Fibroblast of skin of scalp (primary cell): ENCODE results near the gene MAEA.
"Not testable (repeated sequence)": the region's sequence is repeated elsewhere in the genome, so short reads cannot be mapped to it uniquely, and the experiment has no call there.

Experiments
- DNase-seq: peaks from one replicate; pipeline ENCODE4 v3.0.0-alpha.2; 2013

Gene MAEA

DNA sequence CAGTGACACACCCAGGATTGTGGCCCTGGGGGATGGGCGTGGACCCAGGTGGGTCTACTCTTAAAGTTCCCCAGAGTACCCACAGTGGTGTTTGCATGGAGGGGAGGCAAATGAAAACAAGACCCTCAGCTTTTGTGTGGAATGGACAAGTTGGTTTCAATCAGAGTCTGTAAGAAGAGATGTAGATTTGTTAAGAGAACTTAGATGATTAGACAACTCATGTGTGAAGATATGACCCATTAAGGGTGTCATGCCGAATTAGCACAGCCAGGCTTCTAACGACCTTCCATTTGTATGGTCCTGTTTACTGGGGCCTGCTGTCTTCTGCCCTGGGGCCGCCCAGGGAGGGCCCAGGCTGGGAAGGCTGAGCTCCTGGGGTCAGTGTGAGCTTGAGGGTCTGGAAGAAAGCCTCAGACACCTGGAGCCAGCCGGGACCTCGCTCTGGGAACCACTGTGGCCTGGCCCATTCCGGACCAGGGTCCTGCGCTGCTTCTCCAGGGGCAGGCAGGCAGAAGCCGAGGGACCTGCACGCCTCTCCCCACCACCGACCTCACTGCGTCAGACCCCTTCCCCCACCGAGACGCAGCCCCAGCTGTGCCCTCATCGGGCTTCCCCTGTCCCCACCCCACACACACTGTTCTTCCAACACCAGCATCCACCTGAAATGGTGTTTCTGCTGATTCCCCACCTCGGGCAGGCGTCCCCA, 77.7 kb downstream of the MAEA start:
- DNase-seq: no peak

DNA sequence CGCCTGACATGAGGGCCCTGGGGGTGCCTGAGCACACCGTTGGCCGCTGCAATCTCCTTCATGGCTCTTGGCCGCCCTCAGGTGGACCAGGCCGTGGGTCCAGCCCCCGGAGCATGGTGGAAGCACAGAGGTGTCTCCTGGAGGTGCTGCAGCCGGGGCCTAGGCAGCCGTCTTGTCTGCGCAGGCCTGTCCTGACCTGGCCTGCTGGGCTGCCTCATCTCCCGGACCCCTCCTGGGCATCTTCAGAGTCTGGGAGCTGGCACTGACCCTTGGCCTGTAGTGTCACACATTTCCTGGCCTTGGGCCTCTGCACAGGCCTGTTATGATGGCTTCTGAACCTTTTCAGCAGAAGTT, 78.2 kb downstream of the MAEA start:
- DNase-seq: no peak

DNA sequence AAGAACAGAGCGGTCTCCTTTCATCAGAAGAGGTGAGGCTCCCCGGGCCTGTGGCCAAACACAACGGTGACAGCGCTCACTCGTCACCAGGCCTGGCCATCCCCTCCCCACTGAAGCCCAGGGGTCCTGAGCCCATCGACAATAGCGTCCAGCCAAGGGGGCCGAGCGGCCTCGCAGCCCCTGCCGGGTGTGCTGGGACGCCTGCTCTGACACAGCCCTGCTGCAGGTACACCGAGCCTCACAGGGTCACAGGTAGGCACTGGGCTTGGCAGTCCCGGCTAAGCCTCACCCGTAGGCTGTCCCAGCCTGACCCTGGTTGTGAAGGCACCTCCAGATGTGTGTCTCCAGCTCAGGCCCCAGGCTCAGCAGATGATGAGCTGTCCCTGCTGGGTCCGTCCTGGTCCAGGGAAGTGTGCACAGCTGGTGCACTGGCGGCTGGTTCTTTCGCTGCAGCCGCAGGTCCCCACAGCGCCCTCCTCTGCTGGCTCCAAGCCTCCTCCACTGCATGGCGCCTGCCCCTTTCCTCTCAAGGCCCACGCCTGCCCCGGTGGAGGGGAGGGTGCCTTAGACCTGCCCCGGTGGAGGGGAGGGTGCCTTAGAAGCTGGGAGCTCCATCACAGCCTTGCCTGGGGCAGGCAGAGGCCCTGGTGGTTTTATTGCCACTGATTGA, 78.9 kb downstream of the MAEA start:
- no peak for DNase-seq

DNA sequence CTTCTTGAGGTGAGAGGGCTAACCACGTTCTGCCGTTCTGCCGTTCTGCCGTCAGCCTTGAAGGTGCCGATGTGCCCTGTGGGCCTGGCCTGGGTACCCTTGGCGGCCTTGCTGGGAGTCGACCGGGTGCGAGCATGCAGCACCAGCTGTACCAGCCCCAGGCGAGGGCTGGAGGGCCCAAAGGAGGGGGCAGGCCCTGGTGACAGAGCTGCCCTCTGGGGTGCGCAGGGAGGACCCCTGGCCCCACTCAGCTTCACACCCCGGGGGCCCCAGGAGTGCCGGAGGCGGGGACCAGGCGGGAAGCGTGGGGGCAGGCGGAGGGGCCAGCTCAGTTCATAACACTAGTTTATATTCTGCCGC, 79.4 kb downstream of the MAEA start:
- DNase-seq: no peak

DNA sequence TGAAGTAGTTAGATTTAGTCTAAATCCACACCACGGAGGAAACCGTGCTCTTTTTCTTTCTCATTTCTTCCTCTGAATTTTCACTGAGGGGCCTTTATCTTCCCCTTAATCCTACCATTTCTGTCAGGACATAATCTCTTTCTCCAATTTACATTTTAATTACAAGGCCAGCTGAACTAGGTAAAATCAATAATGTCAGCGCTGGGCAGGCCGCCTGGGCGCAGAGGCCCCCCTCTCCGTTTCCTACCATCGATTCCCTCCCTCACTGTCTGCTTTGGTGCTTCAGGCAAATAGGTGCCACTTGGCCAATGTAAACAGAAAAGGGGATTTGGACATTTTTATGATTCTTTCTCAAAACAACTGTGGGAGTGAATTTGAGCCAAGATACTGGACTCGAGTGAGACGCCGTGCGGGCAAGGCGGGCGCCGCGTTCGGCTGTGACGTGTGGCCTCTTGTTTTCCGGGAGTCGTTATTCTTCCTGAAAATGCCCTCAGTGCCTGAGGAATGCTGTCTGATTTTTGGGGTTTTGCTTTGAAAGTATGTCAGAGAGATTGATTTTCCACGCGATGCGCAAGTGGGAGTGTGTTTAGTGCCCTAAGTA, 79.9 kb downstream of the MAEA start:
- DNase-seq: no peak

DNA sequence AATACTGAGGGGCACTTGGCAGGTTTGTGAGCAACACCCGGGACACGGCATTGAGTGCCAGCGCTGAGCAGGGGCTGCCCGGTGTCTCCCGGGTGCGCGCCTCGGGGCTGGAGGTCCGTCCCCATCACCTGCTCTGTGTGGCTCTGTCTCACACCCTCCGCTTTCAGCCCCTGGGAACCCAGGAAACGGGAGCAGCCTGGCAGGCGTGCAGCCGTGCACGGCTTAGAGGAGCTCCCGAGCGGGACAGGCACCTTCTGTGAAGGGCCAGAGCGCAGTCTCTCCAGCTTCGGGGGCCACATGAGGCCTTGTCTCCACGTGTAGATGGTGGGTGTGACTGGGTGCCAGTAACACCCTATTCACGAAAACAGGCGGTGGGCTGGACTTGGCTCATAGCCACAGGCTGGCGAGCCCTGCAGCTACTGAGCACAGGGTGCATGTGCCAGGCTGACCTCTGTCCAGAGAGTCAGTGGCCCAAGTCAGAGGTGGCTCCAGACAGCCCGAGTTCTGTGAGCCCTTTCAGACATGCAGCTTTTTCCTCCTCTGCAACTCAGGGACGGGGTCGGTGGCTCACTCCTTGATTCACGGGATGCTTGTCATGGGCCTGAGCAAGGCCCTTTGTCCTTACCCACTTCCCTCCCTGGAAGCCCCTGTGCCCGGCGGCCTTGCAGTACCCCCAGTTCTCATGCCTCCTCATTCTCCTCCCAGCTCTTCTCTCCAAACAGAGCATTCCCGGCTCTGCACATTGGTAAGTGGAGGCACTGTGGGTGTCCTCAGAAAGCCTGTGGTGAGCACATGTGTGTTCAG, 80.8 kb downstream of the MAEA start:
- no peak for DNase-seq

DNA sequence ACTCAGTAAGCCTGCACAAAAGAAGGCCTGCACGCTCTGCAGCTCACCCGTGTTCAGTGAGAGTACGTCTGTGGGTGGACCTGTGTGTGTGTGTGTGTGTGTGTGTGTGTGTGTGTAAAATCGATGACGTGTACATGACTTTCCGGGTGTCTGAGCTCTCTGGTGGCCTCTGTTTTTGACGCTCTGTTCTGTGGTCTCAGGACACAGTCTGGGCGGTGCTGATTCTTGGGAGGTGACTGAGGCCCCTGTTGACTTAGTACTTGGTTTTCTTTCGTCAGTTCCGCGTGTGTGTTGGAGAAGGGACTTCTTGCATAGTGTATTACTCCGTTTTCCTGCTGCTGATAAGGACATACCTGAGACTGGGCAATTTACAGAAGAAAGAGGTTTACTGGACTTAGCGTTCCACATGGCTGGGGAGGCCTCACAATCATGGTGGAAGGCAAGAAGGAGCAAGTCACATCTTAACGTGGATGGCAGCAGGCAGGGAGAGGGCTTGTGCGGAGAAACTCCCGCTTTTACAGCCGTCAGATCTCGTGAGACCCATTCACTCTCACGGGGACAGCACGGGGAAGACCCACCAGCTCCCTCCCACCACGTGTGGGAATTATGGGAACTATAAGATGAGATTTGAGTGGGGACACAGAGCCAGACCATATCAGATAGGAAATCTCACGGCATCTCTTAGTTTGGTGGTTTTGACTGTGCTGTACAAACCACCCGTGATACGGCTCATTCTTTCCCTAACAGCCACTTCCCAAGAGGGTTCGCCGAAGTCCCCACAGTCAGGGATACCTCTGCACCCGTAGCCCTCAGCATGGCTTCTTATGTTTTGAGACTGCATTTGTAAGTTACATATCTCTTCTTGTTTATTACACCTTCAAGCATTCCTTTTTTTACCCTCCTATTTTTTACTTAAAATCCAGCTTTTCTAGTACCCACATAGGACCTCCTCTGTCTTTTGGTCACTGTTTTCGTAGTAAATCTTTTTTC, 81.8 kb downstream of the MAEA start:
- DNase-seq: no peak

DNA sequence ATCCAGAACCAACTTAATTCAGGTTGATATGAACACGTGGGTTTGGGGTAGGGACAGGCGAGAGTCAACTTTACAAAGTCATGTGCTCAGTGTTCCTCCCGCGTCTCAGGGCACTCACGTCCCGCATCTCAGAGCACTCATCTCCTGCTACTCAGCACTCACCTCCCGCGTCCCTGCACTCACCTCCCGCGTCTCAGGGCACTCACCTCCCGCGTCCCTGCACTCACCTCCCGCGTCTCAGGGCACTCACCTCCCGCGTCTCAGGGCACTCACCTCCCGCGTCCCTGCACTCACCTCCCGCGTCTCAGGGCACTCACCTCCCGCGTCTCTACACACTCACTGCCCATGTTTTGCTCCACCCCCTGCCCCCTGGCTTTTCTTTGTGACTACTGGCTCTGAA, 82.9 kb downstream of the MAEA start:
- DNase-seq: not testable (repeated sequence)

DNA sequence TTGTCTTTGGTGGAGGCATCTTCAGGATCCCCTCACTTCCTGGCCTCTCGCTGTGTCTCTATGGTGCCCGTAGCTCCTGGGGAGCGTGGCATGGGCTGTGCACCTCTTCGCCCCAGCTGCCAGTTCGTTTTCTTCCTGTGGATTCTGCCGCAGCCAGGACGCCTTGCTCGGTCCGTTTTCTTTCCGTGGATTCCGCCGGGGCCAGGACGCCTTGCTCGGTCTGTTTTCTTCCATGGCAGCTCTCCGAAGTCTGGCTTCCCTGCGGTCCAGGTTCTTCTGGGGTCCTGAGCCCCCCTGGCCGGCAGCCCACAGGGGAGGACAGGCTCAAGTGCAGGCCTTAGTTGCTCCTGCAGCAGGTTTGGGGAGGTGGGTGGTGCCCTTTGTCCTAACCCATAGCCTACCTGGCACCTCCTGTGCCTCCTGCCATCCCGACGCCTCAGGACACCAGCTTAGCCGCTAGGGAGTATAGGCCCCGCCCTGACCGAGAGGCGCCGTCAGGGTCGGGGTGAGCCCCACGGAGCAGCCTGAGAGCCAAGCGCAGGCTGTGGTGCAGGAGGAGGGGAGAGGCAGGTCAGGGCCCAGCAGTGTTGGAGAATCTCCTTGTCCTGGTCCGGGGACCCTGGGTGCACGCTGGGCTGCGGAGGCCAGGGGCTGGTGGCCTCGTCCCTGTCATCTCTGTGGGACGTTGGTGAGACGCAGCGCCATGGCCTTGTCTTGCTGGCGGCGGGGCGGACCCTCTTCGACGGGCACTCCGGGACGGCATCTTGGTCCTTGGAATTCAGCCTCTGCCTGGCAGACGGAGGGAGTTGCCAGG, 84.4 kb downstream of the MAEA start:
- no peak for DNase-seq

DNA sequence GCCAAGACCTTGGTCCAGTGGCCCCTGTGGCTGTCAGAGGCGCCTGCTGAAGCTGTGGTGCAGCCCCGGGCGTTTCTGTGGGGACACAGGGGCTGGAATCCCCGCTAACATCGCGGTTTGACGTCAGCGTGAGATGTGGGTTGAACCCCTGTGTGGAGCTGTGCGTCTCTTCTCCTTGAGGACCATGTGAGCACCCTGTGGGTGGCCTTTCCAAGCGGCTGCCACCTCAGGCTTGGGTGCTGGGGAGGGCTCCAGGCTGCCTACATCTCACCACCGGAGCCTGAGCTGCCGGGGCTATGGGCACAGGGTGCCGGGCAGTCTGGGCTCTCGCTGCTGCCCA, 85.0 kb downstream of the MAEA start:
- no peak for DNase-seq

DNA sequence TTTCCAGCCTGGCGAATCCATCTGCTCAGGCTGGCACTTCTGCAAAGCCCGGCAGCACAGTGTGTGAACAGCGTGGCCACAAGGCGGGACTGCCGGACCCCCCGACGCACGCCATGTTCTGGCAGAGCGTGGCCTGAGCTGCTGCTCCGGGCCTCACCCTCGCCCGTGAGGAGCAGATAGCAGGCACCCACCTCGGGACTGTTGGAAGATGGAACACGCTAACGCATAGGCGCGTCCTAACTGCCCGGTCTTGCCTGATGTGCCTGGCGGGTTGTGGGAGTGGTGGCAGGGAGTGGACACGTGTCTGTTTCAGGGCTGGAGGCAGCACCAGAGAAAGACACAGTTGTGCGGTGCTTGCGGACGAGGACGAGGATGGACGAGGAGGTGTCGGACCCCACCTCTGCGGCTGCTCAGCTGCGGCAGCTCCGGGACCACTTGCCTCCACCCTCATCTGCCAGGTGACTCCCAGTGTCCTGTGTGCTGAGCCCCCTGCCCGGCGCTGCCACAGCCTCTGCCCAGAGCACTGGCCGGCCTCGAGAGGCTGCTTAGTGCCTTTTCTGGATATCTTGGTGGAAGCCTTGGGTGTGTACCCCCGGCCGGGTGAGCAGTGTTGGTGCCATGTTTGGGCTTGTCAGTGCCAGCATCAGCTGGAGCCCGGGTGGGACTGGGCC, 85.5 kb downstream of the MAEA start:
- DNase-seq: no peak

DNA sequence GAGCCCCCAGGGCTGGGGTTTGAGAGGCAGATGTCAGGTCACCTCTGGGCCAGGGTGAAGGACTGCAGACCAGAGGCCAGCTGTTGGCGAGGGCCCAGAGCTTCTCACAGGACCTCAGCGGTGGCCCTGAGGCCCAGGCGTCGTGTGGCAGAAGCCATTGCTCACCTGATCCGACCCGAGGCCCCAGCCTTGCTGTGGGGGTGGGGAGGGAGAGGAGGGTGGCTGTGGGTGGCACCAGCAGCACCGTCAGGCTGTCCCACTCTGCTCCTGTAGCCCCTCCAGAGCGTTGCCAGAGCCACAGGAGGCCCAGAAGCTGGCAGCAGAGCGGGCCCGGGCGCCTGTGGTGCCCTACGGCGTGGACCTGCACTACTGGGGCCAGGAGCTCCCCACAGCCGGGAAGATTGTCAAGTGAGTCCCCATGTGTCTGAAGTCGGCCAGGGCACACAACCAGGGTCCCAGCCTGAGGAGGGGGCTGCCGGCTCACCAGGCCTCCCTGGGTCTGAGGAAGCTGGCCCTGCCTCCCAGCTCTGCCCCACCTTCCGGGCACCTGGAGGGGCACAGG, 86.2 kb downstream of the MAEA start:
- no peak for DNase-seq

DNA sequence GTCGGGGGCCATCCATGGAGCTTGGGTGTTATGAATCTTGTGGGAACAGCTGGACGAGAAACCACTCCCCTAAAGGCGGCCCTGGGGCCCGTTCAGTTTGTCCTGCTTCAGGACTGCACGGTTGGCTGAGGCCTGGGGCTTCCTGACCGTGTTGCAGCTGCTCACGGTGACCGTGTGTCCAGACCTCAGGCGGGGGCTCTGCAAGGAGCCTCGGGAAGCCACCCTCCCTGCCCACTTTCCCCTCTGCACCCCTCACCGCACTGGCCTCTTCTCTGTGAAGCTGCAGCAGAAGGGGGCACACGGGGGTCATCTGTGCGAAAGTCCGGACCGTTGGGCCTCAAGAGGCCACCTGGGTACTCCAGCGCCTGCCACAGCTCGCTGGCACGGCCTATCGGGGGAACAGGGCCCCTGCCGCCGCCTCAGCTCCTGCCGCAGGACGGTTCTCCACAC, 86.7 kb downstream of the MAEA start:
- DNase-seq: no peak

DNA sequence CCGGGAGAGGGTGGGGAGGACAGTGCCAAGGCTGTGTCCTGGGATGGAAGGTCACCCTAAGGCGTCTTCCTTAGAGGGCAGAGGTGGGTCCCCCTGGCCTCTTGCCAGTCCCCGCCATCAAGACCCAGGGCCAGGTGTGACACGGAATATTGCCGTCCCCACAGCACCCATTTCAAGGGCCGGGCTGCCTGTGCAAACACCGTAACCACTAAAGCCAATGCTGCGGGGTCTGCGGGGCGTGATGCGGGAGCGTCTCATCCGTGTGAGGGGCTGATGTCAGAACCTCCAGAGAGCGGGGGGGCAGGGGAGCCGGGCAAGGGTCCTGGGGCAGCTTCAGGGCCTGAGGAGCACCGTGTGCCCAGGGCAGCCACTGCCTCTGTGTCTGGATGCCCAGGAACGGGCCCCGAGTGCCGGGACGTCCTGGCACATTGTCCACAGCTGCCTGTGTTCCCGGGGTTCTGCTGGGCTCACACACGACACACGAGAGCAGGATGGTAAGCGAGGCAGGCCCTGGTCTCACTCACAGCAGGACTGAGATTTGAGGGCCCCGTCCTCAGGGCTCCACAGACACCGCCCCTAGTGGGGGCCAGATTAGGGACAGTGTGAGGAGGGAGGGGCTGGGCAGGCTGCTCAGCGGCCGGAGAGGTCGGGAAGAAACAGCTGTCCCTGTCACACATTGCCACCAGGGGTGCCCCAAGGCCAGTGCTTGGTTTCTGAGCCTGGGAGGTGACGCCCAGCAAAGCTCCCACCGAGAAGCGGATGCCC, 87.3 kb downstream of the MAEA start:
- DNase-seq: no peak

DNA sequence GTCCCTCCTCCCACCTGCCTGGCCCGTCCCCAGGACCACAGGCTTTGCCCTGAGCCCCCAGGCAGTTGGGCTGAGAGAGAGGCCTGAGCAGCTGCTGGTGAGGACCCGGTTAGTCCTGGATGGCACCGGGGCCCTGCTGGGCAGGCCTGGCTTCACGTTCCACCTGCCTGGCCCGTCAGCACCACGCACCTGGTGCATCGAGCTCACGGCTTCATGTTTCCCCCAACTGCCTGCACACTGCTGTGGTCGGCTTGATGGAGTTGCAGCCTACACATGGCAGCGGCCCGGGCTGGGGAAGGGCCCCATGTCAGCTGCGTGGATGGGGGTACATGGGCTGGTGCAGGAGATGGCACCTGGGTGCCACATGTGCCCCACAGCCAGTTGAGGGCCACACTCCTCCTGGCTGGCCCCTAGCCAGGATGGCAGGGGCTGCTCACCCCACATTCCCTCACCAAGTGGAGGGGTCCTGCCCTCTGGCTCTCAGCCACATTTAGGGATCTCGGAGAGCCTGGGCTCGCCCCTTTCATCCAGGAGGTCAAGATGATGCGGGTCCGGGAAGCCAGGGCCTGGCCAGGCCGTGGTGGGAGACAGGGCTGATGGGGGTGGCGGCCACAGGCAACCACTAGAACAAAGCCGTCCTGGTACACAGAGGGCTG, 88.0 kb downstream of the MAEA start:
- DNase-seq: no peak

DNA sequence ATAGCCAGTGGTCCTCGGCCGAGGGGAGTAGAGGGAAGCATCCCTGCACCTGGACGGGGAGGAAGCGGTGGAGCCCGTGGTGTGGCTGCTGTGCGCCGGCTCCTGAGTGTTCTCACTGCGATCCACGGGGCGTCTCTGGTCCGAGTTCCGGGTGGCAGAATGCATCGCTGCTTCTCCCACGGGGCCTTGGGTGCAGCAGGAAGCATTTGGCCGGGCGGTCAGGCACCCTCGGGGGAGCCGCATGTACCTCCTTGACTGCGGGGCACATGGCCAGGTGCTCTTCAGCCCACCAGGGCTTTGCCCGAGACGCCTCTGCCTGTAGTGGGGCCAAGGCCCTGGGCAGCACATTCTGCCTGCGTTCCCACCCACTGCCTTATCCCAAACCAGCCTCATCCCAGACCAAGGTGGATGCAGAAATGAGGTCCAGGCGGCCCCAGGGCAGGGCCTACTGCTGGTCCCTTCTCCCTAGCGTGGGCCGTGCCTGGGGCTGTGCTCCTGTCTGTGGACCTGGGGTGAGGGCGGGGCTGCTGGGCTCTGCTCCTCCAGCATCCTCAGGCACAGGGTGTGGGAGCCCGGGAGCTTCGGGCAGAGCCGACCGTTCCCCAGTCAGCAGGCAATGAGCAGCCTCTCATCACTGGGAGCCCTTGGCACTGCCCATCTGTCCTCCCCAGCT, 89.0 kb downstream of the MAEA start:
- no peak for DNase-seq

DNA sequence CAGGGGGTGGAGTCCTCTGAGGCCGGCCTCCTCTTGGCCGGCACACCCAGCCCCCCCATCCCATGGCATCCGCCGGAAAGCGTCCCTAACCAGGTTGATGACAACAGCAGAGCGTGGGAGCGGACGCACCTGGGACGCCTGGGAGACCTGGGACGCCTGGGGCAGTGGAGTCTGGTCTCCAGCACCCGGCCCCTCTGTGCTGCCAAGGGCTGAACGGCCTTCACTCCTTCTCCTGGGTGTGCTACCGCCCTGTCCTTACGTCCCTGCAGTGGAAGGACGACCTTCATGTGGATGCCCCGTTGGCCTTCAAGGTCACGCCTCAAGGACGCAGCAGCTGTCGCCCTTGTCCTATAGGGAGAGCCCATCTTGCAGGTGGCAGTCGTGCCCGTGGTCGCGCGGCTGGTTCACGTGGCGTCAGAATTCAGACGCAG, 89.7 kb downstream of the MAEA start:
- no peak for DNase-seq

DNA sequence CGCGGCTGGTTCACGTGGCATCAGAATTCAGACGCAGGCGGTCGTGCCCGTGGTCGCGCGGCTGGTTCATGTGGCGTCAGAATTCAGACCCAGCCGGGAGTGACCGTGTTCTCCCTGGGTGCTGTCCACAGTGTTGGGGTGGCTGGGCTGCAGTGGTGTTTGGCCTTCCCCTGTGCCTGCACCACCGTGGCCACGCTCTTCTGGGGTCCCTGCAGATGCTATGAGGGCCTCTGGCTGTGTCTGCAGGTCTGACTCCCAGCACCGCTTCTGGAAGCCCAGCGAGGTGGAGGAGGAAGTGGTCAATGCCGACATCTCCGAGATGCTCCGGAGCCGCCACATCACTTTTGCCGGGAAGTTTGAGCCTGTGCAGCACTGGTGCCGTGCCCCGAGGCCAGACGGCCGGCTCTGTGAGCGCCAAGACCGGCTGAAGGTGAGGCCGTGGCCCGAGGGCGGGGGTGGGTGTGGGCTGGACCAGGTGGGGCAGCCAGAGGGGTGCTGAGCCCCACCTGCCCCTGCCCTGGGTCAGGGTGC, 90.2 kb downstream of the MAEA start:
- DNase-seq: no peak
